Natural killer cell (primary cell): ENCODE data around the gene PATL1. TPM values are rescaled to one million over a fixed set of nuclear protein-coding genes. Genes with fewer than 3 reads are reported as not detected.

ENCODE experiments used
- ATAC-seq, 3 donors: fragments of 150-1000 bp in 2 of 3; fragments of 200-7000 bp in 1 of 3; cut with Tn5 transposase; 1 replicate in 1 of 3; 2 replicates in 2 of 3; pipeline ENCODE4 v1.10.0; 2021; ENCODE audit warnings: mild to moderate bottlenecking in 2 of 3, moderate library complexity in 2 of 3
- DNase-seq, 2 donors: peaks; one replicate each; pipeline versions ENCODE4 v3.0.0 to v3.0.0-alpha.2; 2013 to 2021; ENCODE audit warnings: mixed read lengths in 1 of 2
- H3K27ac ChIP-seq: one replicate; pipeline ENCODE4 v1.5.1; 2013; ENCODE audit warnings: mild to moderate bottlenecking, low read length
- H3K27me3 ChIP-seq: one replicate; pipeline ENCODE4 v1.6.1; 2013; ENCODE audit warnings: low read length; ENCODE audit not compliant: control insufficient read depth, insufficient read depth
- H3K36me3 ChIP-seq: one replicate; pipeline ENCODE4 v1.6.1; 2013; ENCODE audit warnings: low read length; ENCODE audit not compliant: control insufficient read depth, insufficient read depth
- H3K4me1 ChIP-seq: one replicate; pipeline ENCODE4 v1.6.1; 2013; ENCODE audit warnings: low read length; ENCODE audit not compliant: control insufficient read depth, insufficient read depth
- H3K4me3 ChIP-seq: one replicate; pipeline ENCODE4 v1.5.1; 2013; ENCODE audit warnings: low read length
- H3K9me3 ChIP-seq: one replicate; pipeline ENCODE4 v1.6.1; 2013; ENCODE audit warnings: low read length; ENCODE audit not compliant: control insufficient read depth, insufficient read depth
- H3K27ac Mint-ChIP-seq, 2 donors: one replicate each; pipeline ENCODE4 v1.8.0; 2022; ENCODE audit warnings: mild to moderate bottlenecking in 2 of 2, mixed read lengths in 2 of 2, moderate library complexity in 1 of 2
- H3K27me3 Mint-ChIP-seq, 2 donors: one replicate each; pipeline ENCODE4 v1.8.0; 2022; ENCODE audit warnings: low read depth in 2 of 2, mixed read lengths in 2 of 2
- H3K36me3 Mint-ChIP-seq: one replicate; pipeline ENCODE4 v1.8.0; 2022; ENCODE audit warnings: mixed read lengths
- H3K4me1 Mint-ChIP-seq, 2 donors: one replicate each; pipeline ENCODE4 v1.8.0; 2022; ENCODE audit warnings: mixed read lengths in 2 of 2
- H3K4me3 Mint-ChIP-seq: one replicate; pipeline ENCODE4 v1.8.0; 2022; ENCODE audit warnings: mild to moderate bottlenecking, moderate library complexity, mixed read lengths
- H3K9me3 Mint-ChIP-seq, 2 donors: one replicate each; pipeline ENCODE4 v1.8.0; 2022; ENCODE audit warnings: mixed read lengths in 2 of 2
- CTCF ChIP-seq: fragments of 200-600 bp; IDR thresholded peaks from one replicate; pipeline ENCODE4 v1.8.0; 2022; ENCODE audit warnings: antibody characterized with exemption
- WGBS: methylation state at CpG from one replicate; pipeline ENCODE4 v1.1.7; 2013; ENCODE audit warnings: missing lambda C conversion rate; ENCODE audit not compliant: insufficient coverage; 5-methylcytosine and 5-hydroxymethylcytosine counted together
- intact Hi-C: fragments of 100-400 bp; cut with micrococcal nuclease; formaldehyde crosslinking; loops from one replicate; pipeline ENCODE4 v1.14.2; 2022
- total RNA-seq, 4 donors: library from RNA; stranded (reverse); fragments of 120-200 nt in 1 of 4; gene quantifications; one replicate each; pipeline versions ENCODE4 v1.2.3 to v1.2.4, GENCODE V29; 2013 to 2022

PATL1 gene
- total RNA-seq, 3 donors from 2014 or later (not counting 1 experiment from before 2014, with no cell fraction given) = 56.8 to 69.4 (median 58.1) TPM

DNA sequence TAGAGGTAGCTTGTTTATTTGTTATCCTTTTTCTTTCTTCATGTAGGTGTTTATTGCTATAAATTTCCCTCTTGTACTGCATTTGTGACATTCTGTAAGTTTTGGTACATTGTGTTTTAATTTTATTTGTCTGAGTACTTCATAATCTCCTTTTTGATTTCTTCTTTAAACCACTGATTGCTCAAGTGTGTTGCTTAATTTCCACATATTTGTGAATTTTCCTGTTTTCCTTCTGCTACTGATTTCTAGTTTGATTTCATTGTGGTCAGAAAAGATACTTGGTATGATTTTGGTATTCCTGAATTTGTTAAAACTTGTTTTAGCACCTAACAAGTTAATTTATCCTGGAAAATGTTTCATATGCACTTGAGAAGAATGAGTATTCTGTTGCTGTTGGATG lies 29.7 kb upstream of the PATL1 start:
- Mint-ChIP-seq H3K27ac (no peak overlapping the region), H3K9me3 (peaks cover 0 to 4% of the 10 kb centered on the region in 2 donors), H3K4me3 (no peak overlapping the region), H3K4me1 (no peaks in the 10 kb centered on the region), H3K27me3 (peaks cover 13 to 19% of the 10 kb centered on the region in 2 donors), H3K36me3 (no peaks in the 10 kb centered on the region)
- intact Hi-C loops = no loop called here
- Histone ChIP-seq H3K36me3 (no peaks in the 10 kb centered on the region), H3K27ac (no peak overlapping the region), H3K27me3 (no peaks in the 10 kb centered on the region), H3K9me3 (no peaks in the 10 kb centered on the region), H3K4me1 (no peaks in the 10 kb centered on the region), H3K4me3 (no peak overlapping the region)
- no peak for ATAC-seq
- DNase-seq = no peak
- no peak for TF ChIP-seq CTCF

- Mint-ChIP-seq H3K4me3 (no peak overlapping the region), H3K4me1 (no peaks in the 10 kb centered on the region), H3K9me3 (peaks cover 4 to 11% of the 10 kb centered on the region in 2 donors), H3K27ac (no peak overlapping the region), H3K27me3 (peaks cover 23 to 30% of the 10 kb centered on the region in 2 donors), H3K36me3 (peaks cover 9% of the 10 kb centered on the region)
- DNase-seq = no peak
- intact Hi-C loops = no loop called here
- no peak overlapping the region for H3K4me3 ChIP-seq
- no peaks in the 10 kb centered on the region for H3K36me3 ChIP-seq
- peaks cover 4% of the 10 kb centered on the region for H3K27me3 ChIP-seq
- H3K4me1 ChIP-seq = no peaks in the 10 kb centered on the region
- no peak overlapping the region for H3K27ac ChIP-seq
- ATAC-seq = no peak
- no peak for TF ChIP-seq CTCF
- H3K9me3 ChIP-seq = peaks cover 4% of the 10 kb centered on the region
Observed at GRCh38 chr11:59692915-59693314, 24.1 kb upstream of the PATL1 start.

DNA sequence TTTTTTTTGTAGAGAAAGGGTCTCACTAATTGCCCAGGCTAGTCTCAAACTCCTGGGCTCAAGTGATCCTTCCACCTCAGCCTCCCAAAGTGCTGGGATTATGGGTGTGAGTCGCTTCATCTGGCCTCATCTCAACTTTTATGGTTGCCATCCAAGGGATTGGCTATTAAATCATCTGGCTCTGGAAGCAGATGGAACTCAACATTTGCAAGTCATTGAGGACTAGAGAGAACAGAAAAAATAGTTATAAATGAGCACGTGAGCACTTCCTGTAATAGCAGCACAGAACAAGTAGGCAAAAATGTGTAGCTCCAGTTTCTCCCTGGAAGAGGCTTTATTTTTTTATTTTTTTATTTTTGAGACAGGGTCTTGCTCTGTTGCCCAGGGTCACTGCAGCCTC lies 22.3 kb upstream of the PATL1 start:
- H3K4me3 ChIP-seq = no peak overlapping the region
- intact Hi-C loops = no loop called here
- H3K27me3 Mint-ChIP-seq = peaks cover 17 to 28% of the 10 kb centered on the region in 2 donors

More for the DNA sequence above, 22.3 kb upstream of the PATL1 start:
- no peak for ATAC-seq
- no peak for DNase-seq
- Mint-ChIP-seq H3K4me1 (no peaks in the 10 kb centered on the region), H3K36me3 (peaks cover 9% of the 10 kb centered on the region), H3K4me3 (no peak overlapping the region), H3K27ac (no peak overlapping the region), H3K9me3 (peaks cover 4 to 11% of the 10 kb centered on the region in 2 donors)
- Histone ChIP-seq H3K4me1 (no peaks in the 10 kb centered on the region), H3K36me3 (no peaks in the 10 kb centered on the region), H3K9me3 (peaks cover 4% of the 10 kb centered on the region), H3K27me3 (peaks cover 4% of the 10 kb centered on the region), H3K27ac (no peak overlapping the region)
- TF ChIP-seq CTCF = no peak
- WGBS = 69% methylated on average over 2 of the region's 2 CpGs
